ENCODE data around the gene RPRML.

Gene RPRML

GRCh38 chr17:46950997-46951621 is 27.9 kb downstream of the RPRML start:
- no peak overlapping the region for H3K4me2 ChIP-seq (ENCODE audit: insufficient read depth, low read length, poor library complexity, severe bottlenecking)
- no peak overlapping the region for H2AFZ ChIP-seq (ENCODE audit: low read length)
- no peak overlapping the region for H2BK120ac ChIP-seq (ENCODE audit: low read depth, low read length)
- no peak overlapping the region for H4K91ac ChIP-seq (ENCODE audit: low read depth, low read length, poor library complexity)
- H3K9me3 ChIP-seq (replicated peaks in 1 of 2; ENCODE audit: control insufficient read depth in 2 of 2, insufficient read depth in 1 of 2, low read depth in 1 of 2, low read length in 2 of 2): no peaks in the 10 kb centered on the region
- no peak overlapping the region for H3K4me3 ChIP-seq (ENCODE audit: low read length in 2 of 2)
- H3K27ac ChIP-seq (replicated peaks; ENCODE audit: low read length): no peak overlapping the region
- no peaks in the 10 kb centered on the region for H3K27me3 ChIP-seq (ENCODE audit: control insufficient read depth in 3 of 3, insufficient read depth in 3 of 3, low read depth in 1 of 3, low read length in 3 of 3)
- H3K9ac ChIP-seq (ENCODE audit: low read depth, low read length, poor library complexity): peak overlapping the region; percentile 30
- peaks cover 0 to 3% of the 10 kb centered on the region in 2 donors for H3K36me3 ChIP-seq (replicated peaks in 1 of 2; ENCODE audit: control insufficient read depth in 2 of 2, insufficient read depth in 2 of 2, low read length in 2 of 2)
- no peaks in the 10 kb centered on the region for H3K79me1 ChIP-seq (ENCODE audit: low read depth, low read length)
- H2BK5ac ChIP-seq (ENCODE audit: low read length): no peak overlapping the region
- peak overlapping the region; percentile 2 for H2AK5ac ChIP-seq (ENCODE audit: low read depth, low read length)
- WGBS, 2 donors (ENCODE audit: extremely low coverage in 2 of 2, insufficient read length in 2 of 2, insufficient replicate concordance in 1 of 2): no CpG with 5 or more reads among the region's 16 CpGs
- no peak for DNase-seq (ENCODE audit: low spot score)
- H3K18ac ChIP-seq (ENCODE audit: low read length): peak overlapping the region; percentile 75
- H2BK15ac ChIP-seq (ENCODE audit: low read length): peak overlapping the region; percentile 21
- no peak overlapping the region for H4K8ac ChIP-seq (ENCODE audit: low read depth, low read length)
- peak overlapping the region; percentile 82 for H2BK12ac ChIP-seq (ENCODE audit: low read length)
- H3K4me1 ChIP-seq (ENCODE audit: control insufficient read depth in 2 of 2, insufficient read depth in 1 of 2, low read depth in 1 of 2, low read length in 2 of 2): peaks cover 0 to 8% of the 10 kb centered on the region in 2 donors
- H3K4ac ChIP-seq (ENCODE audit: low read length): no peak overlapping the region
- H3K14ac ChIP-seq (ENCODE audit: low read length): peak overlapping the region; percentile 44
- peak overlapping the region; percentile 75 for H3K23ac ChIP-seq (ENCODE audit: low read depth, low read length, poor library complexity)

- H3K14ac ChIP-seq (ENCODE audit: low read length): peak overlapping the region; percentile 44
- peak overlapping the region; percentile 82 for H2BK12ac ChIP-seq (ENCODE audit: low read length)
- H2BK120ac ChIP-seq (ENCODE audit: low read depth, low read length): no peak overlapping the region
- H3K27me3 ChIP-seq (ENCODE audit: control insufficient read depth in 3 of 3, insufficient read depth in 3 of 3, low read depth in 1 of 3, low read length in 3 of 3): no peaks in the 10 kb centered on the region
- no peak overlapping the region for H2BK5ac ChIP-seq (ENCODE audit: low read length)
- peak overlapping the region; percentile 75 for H3K23ac ChIP-seq (ENCODE audit: low read depth, low read length, poor library complexity)
- H3K4ac ChIP-seq (ENCODE audit: low read length): no peak overlapping the region
- peaks cover 0 to 3% of the 10 kb centered on the region in 2 donors for H3K36me3 ChIP-seq (replicated peaks in 1 of 2; ENCODE audit: control insufficient read depth in 2 of 2, insufficient read depth in 2 of 2, low read length in 2 of 2)
- H4K91ac ChIP-seq (ENCODE audit: low read depth, low read length, poor library complexity): no peak overlapping the region
- H3K4me2 ChIP-seq (ENCODE audit: insufficient read depth, low read length, poor library complexity, severe bottlenecking): no peak overlapping the region
- no peak overlapping the region for H3K4me3 ChIP-seq (ENCODE audit: low read length in 2 of 2)
- no peak overlapping the region for H2BK15ac ChIP-seq (ENCODE audit: low read length)
- H2AK5ac ChIP-seq (ENCODE audit: low read depth, low read length): peak overlapping the region; percentile 2
- no peaks in the 10 kb centered on the region for H3K79me1 ChIP-seq (ENCODE audit: low read depth, low read length)
- DNase-seq (ENCODE audit: low spot score): no peak
- H3K18ac ChIP-seq (ENCODE audit: low read length): peak overlapping the region; percentile 75
- H3K9ac ChIP-seq (ENCODE audit: low read depth, low read length, poor library complexity): no peak overlapping the region
- H3K4me1 ChIP-seq (ENCODE audit: control insufficient read depth in 2 of 2, insufficient read depth in 1 of 2, low read depth in 1 of 2, low read length in 2 of 2): peaks cover 5 to 12% of the 10 kb centered on the region in 2 donors
- no peak overlapping the region for H4K8ac ChIP-seq (ENCODE audit: low read depth, low read length)
- no peaks in the 10 kb centered on the region for H3K9me3 ChIP-seq (replicated peaks in 1 of 2; ENCODE audit: control insufficient read depth in 2 of 2, insufficient read depth in 1 of 2, low read depth in 1 of 2, low read length in 2 of 2)
- H2AFZ ChIP-seq (ENCODE audit: low read length): no peak overlapping the region
- WGBS, 2 donors (ENCODE audit: extremely low coverage in 2 of 2, insufficient read length in 2 of 2, insufficient replicate concordance in 1 of 2): no CpG with 5 or more reads among the region's 7 CpGs
- H3K27ac ChIP-seq (replicated peaks; ENCODE audit: low read length): no peak overlapping the region
These were observed 28.6 kb downstream of the RPRML start for GRCh38 chr17:46950342-46950996.

- no peak overlapping the region for H2BK12ac ChIP-seq (ENCODE audit: low read length)
These were observed 29.5 kb downstream of the RPRML start for GRCh38 chr17:46949291-46950174.

GRCh38 chr17:46948544-46948943 is 30.5 kb downstream of the RPRML start:
- Histone ChIP-seq H3K27me3 (ENCODE audit: control insufficient read depth in 3 of 3, insufficient read depth in 3 of 3, low read depth in 1 of 3, low read length in 3 of 3) (no peaks in the 10 kb centered on the region), H3K4ac (ENCODE audit: low read length) (no peak overlapping the region), H3K27ac (replicated peaks; ENCODE audit: low read length) (no peak overlapping the region), H3K4me2 (ENCODE audit: insufficient read depth, low read length, poor library complexity, severe bottlenecking) (no peak overlapping the region), H3K23ac (ENCODE audit: low read depth, low read length, poor library complexity) (no peak overlapping the region), H3K4me3 (ENCODE audit: low read length in 2 of 2) (no peak overlapping the region), H2BK15ac (ENCODE audit: low read length) (no peak overlapping the region), H2BK12ac (ENCODE audit: low read length) (no peak overlapping the region), H3K9ac (ENCODE audit: low read depth, low read length, poor library complexity) (no peak overlapping the region), H3K18ac (ENCODE audit: low read length) (no peak overlapping the region), H3K36me3 (replicated peaks in 1 of 2; ENCODE audit: control insufficient read depth in 2 of 2, insufficient read depth in 2 of 2, low read length in 2 of 2) (peaks cover 0 to 3% of the 10 kb centered on the region in 2 donors), H2AFZ (ENCODE audit: low read length) (no peak overlapping the region), H4K8ac (ENCODE audit: low read depth, low read length) (no peak overlapping the region), H2BK120ac (ENCODE audit: low read depth, low read length) (no peak overlapping the region), H2BK5ac (ENCODE audit: low read length) (no peak overlapping the region), H3K14ac (ENCODE audit: low read length) (no peak overlapping the region), H3K9me3 (replicated peaks in 1 of 2; ENCODE audit: control insufficient read depth in 2 of 2, insufficient read depth in 1 of 2, low read depth in 1 of 2, low read length in 2 of 2) (no peaks in the 10 kb centered on the region), H3K79me1 (ENCODE audit: low read depth, low read length) (no peaks in the 10 kb centered on the region), H2AK5ac (ENCODE audit: low read depth, low read length) (no peak overlapping the region), H3K4me1 (ENCODE audit: control insufficient read depth in 2 of 2, insufficient read depth in 1 of 2, low read depth in 1 of 2, low read length in 2 of 2) (peaks cover 16 to 17% of the 10 kb centered on the region in 2 donors), H4K91ac (ENCODE audit: low read depth, low read length, poor library complexity) (no peak overlapping the region)
- no peak for DNase-seq (ENCODE audit: low spot score)
- no CpG with 5 or more reads among the region's 5 CpGs for WGBS, 2 donors (ENCODE audit: extremely low coverage in 2 of 2, insufficient read length in 2 of 2, insufficient replicate concordance in 1 of 2)

More at GRCh38 chr17:46949291-46950174, 29.5 kb downstream of the RPRML start:
- Histone ChIP-seq H3K23ac (ENCODE audit: low read depth, low read length, poor library complexity) (no peak overlapping the region), H3K4me2 (ENCODE audit: insufficient read depth, low read length, poor library complexity, severe bottlenecking) (no peak overlapping the region), H4K8ac (ENCODE audit: low read depth, low read length) (no peak overlapping the region), H3K4me1 (ENCODE audit: control insufficient read depth in 2 of 2, insufficient read depth in 1 of 2, low read depth in 1 of 2, low read length in 2 of 2) (peaks cover 10 to 12% of the 10 kb centered on the region in 2 donors), H2AFZ (ENCODE audit: low read length) (no peak overlapping the region), H3K14ac (ENCODE audit: low read length) (no peak overlapping the region), H3K36me3 (replicated peaks in 1 of 2; ENCODE audit: control insufficient read depth in 2 of 2, insufficient read depth in 2 of 2, low read length in 2 of 2) (peaks cover 0 to 3% of the 10 kb centered on the region in 2 donors), H3K27ac (replicated peaks; ENCODE audit: low read length) (no peak overlapping the region), H3K18ac (ENCODE audit: low read length) (no peak overlapping the region), H3K4ac (ENCODE audit: low read length) (no peak overlapping the region), H3K4me3 (ENCODE audit: low read length in 2 of 2) (peak overlapping the region in 1 of 2 donors; percentile 11), H4K91ac (ENCODE audit: low read depth, low read length, poor library complexity) (no peak overlapping the region), H3K79me1 (ENCODE audit: low read depth, low read length) (no peaks in the 10 kb centered on the region), H3K9ac (ENCODE audit: low read depth, low read length, poor library complexity) (peak overlapping the region; percentile 22), H2BK120ac (ENCODE audit: low read depth, low read length) (no peak overlapping the region), H3K27me3 (ENCODE audit: control insufficient read depth in 3 of 3, insufficient read depth in 3 of 3, low read depth in 1 of 3, low read length in 3 of 3) (no peaks in the 10 kb centered on the region), H2BK5ac (ENCODE audit: low read length) (no peak overlapping the region), H3K9me3 (replicated peaks in 1 of 2; ENCODE audit: control insufficient read depth in 2 of 2, insufficient read depth in 1 of 2, low read depth in 1 of 2, low read length in 2 of 2) (no peaks in the 10 kb centered on the region), H2AK5ac (ENCODE audit: low read depth, low read length) (no peak overlapping the region), H2BK15ac (ENCODE audit: low read length) (no peak overlapping the region)
- no CpG with 5 or more reads among the region's 11 CpGs for WGBS, 2 donors (ENCODE audit: extremely low coverage in 2 of 2, insufficient read length in 2 of 2, insufficient replicate concordance in 1 of 2)
- no peak for DNase-seq (ENCODE audit: low spot score)
